Fibroblast of lung (primary cell): ENCODE measurements around the gene OR2H2. TPM values are rescaled to one million over a fixed set of nuclear protein-coding genes. Genes with fewer than 3 reads are reported as not detected.

Experiments used
- DNase-seq, 2 donors: peaks; one replicate each; pipeline versions ENCODE4 v3.0.0 to v3.0.0-alpha.2; 2010; ENCODE audit warnings: low read depth in 2 of 2
- H2AFZ ChIP-seq: 2 replicates; pipeline ENCODE4 v1.5.1; 2012; ENCODE audit warnings: low read length, control low read depth, inconsistent platforms
- H3K27ac ChIP-seq: 2 replicates; pipeline ENCODE4 v1.5.1; 2011; ENCODE audit warnings: low read length, control low read depth; ENCODE audit not compliant: insufficient read depth
- H3K27me3 ChIP-seq: 2 replicates; pipeline ENCODE4 v1.5.1; 2011; ENCODE audit warnings: mild to moderate bottlenecking, low read length; ENCODE audit not compliant: control insufficient read depth, insufficient read depth
- H3K36me3 ChIP-seq: 2 replicates; pipeline ENCODE4 v1.5.1; 2011; ENCODE audit warnings: low read length; ENCODE audit not compliant: control insufficient read depth, insufficient read depth
- H3K4me1 ChIP-seq: 2 replicates; pipeline ENCODE4 v1.5.1; 2011; ENCODE audit warnings: low read length; ENCODE audit not compliant: control insufficient read depth, insufficient read depth; ENCODE audit errors: extremely low read depth
- H3K4me2 ChIP-seq: 2 replicates; pipeline ENCODE4 v1.5.1; 2011; ENCODE audit warnings: low read length, control low read depth; ENCODE audit not compliant: insufficient read depth; ENCODE audit errors: extremely low read depth
- H3K4me3 ChIP-seq, 4 experiments: fragments of 200-600 bp in 1 of 4; sonication (generic) in 1 of 4; replicated peaks in 1 of 4; 2 replicates each; pipeline ENCODE4 v1.5.1; 2011 to 2016; ENCODE audit warnings: low read length in 4 of 4, low read depth in 3 of 4, mild to moderate bottlenecking in 3 of 4, control low read depth in 2 of 4, inconsistent platforms in 1 of 4, mixed read lengths in 1 of 4; ENCODE audit not compliant: insufficient read depth in 1 of 4; ENCODE audit errors: control extremely low read depth in 1 of 4
- H3K79me2 ChIP-seq: 2 replicates; pipeline ENCODE4 v1.5.1; 2012; ENCODE audit warnings: mild to moderate bottlenecking, low read length, inconsistent platforms; ENCODE audit not compliant: control insufficient read depth, insufficient read depth
- H3K9ac ChIP-seq: 2 replicates; pipeline ENCODE4 v1.5.1; 2011; ENCODE audit warnings: mild to moderate bottlenecking, low read length, control low read depth; ENCODE audit not compliant: insufficient read depth
- H3K9me3 ChIP-seq: 2 replicates; pipeline ENCODE4 v1.5.1; 2012; ENCODE audit warnings: low read depth, low read length; ENCODE audit not compliant: control insufficient read depth, insufficient read depth
- H4K20me1 ChIP-seq: 2 replicates; pipeline ENCODE4 v1.5.1; 2011; ENCODE audit warnings: low read length; ENCODE audit not compliant: control insufficient read depth, insufficient read depth; ENCODE audit errors: extremely low read depth
- CTCF ChIP-seq, 2 donors: IDR thresholded peaks in 1 of 2; conservative IDR thresholded peaks in 1 of 2; 1 replicate in 1 of 2; 2 replicates in 1 of 2; pipeline ENCODE4 v1.5.1; 2011 to 2012; ENCODE audit warnings: low read length in 2 of 2, control low read depth in 1 of 2, inconsistent platforms in 1 of 2, low read depth in 1 of 2, mild to moderate bottlenecking in 1 of 2
- EZH2 ChIP-seq: IDR thresholded peaks from 2 replicates; pipeline ENCODE4 v1.5.1; 2012; ENCODE audit warnings: low read length, control low read depth, mild to moderate bottlenecking; ENCODE audit errors: missing control alignments
- polyA plus RNA-seq, 2 donors: library from polyadenylated mRNA; depleted of rRNA in 1 of 2; stranded (reverse) in 1 of 2; unstranded in 1 of 2; fragments of >200 nt; gene quantifications; 2 replicates each; pipeline ENCODE4 v1.2.1, GENCODE V29; 2011 to 2012; ENCODE audit warnings: missing spikeins in 1 of 2
- total RNA-seq: library from RNA; depleted of rRNA; stranded (reverse); fragments of >200 nt; gene quantifications from 2 replicates; pipeline ENCODE4 v1.2.1, GENCODE V29; 2014

The OR2H2 gene
- total and polyA plus RNA-seq, 2 donors (not counting 1 experiment from before 2014, with no cell fraction given) = not detected

DNA sequence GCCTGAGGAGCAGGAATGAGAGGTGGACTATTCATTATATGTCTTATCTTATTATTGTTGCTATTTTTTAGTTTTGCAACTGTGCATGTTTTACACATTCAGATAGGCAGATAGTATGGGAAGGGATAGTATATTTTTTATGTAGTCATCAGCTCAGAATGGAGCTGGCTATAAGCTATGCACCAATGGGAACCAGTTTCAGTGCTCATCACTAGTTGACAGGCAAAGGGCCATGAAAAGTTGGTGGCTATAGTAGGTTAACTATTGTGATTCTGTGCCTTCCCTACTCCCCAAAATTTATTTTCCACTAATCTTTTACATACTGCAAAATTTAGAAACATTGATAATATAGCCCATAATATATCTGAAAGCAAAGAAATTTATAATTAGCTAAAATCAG, 20.0 kb upstream of the OR2H2 start:
- no peak for TF ChIP-seq EZH2
- TF ChIP-seq CTCF (conservative IDR thresholded peaks at IDR 0.05 in 1 of 2, IDR thresholded peaks at IDR 0.05 in 1 of 2; ENCODE audit: low read depth in 1 of 2, low read length in 2 of 2) = no peak
- Histone ChIP-seq H3K4me3 (no peak overlapping the region), H3K27ac (no peak overlapping the region), H3K4me2 (no peak overlapping the region), H3K4me1 (no peaks in the 10 kb centered on the region), H3K36me3 (no peaks in the 10 kb centered on the region), H4K20me1 (no peaks in the 10 kb centered on the region), H3K79me2 (no peaks in the 10 kb centered on the region), H3K9ac (no peak overlapping the region), H3K9me3 (no peaks in the 10 kb centered on the region), H2AFZ (no peak overlapping the region), H3K27me3 (no peaks in the 10 kb centered on the region)
- no peak for DNase-seq

DNA sequence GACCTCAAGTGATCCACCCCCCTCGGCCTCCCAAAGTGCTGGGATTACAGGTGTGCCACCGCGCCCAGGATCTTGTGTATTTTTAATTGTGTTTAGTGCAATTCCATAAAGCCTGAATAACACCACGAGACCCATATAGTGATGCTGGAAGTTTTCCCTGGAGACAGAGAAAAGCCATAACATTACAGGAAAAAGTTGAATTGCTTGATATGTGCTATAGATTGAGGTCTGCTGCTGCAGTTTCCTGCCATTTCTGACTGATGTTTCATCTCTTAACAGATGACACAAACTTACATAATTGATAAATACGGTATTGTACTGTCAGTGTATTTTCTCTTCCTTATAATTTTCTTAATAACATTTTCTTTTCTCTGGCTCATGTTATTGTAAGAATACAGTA, 18.1 kb upstream of the OR2H2 start:
- Histone ChIP-seq H2AFZ (no peak overlapping the region), H3K4me3 (no peak overlapping the region), H3K27me3 (no peaks in the 10 kb centered on the region), H3K4me2 (no peak overlapping the region), H3K79me2 (no peaks in the 10 kb centered on the region), H3K4me1 (no peaks in the 10 kb centered on the region), H3K36me3 (no peaks in the 10 kb centered on the region), H4K20me1 (no peaks in the 10 kb centered on the region), H3K9me3 (no peaks in the 10 kb centered on the region), H3K9ac (no peak overlapping the region), H3K27ac (no peak overlapping the region)
- no peak for DNase-seq
- no peak for TF ChIP-seq EZH2
- no peak for TF ChIP-seq CTCF (conservative IDR thresholded peaks at IDR 0.05 in 1 of 2, IDR thresholded peaks at IDR 0.05 in 1 of 2; ENCODE audit: low read depth in 1 of 2, low read length in 2 of 2)

DNA sequence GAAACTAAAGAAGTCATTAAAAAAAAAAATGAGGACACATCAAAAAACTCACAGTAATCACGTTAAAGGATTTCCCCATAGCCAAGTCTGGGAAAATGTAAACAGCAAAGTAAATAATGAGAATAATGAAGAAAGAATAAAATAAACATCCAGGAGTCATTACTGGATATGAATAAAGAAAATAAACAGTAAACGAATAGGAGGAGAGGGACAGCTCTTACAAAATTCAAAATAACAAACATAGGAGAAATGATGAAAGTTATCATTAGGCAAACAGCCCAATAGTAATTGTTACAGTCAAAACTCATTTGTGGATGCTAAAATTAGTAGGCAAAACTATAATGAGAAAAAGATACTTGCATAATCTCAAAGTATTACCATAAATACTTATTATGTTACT, 17.4 kb upstream of the OR2H2 start:
- no peaks in the 10 kb centered on the region for H4K20me1 ChIP-seq
- no peak overlapping the region for H2AFZ ChIP-seq
- no peaks in the 10 kb centered on the region for H3K36me3 ChIP-seq
- no peaks in the 10 kb centered on the region for H3K9me3 ChIP-seq
- H3K4me1 ChIP-seq = no peaks in the 10 kb centered on the region
- H3K27me3 ChIP-seq = no peaks in the 10 kb centered on the region
- H3K9ac ChIP-seq = no peak overlapping the region
- no peak for DNase-seq
- no peak for TF ChIP-seq EZH2
- no peak for TF ChIP-seq CTCF (conservative IDR thresholded peaks at IDR 0.05 in 1 of 2, IDR thresholded peaks at IDR 0.05 in 1 of 2; ENCODE audit: low read depth in 1 of 2, low read length in 2 of 2)
- H3K27ac ChIP-seq = no peak overlapping the region
- H3K79me2 ChIP-seq = no peaks in the 10 kb centered on the region
- no peak overlapping the region for H3K4me3 ChIP-seq
- H3K4me2 ChIP-seq = no peak overlapping the region
